SK-N-MC (cell line): ENCODE measurements around the gene APOA1.

Experiments used
- DNase-seq: peaks from one replicate; pipeline ENCODE4 v3.0.0-alpha.2; 2011; ENCODE audit warnings: low read depth, low spot score
- H3K27ac ChIP-seq: fragments of 200-600 bp; sonication (generic); 2 replicates; pipeline ENCODE4 v1.5.1; 2016; ENCODE audit warnings: mixed run types
- H3K36me3 ChIP-seq: fragments of 200-600 bp; sonication (generic); 2 replicates; pipeline ENCODE4 v1.6.1; 2017; ENCODE audit warnings: antibody characterized with exemption, low read length, mixed read lengths; ENCODE audit not compliant: insufficient read depth
- H3K4me3 ChIP-seq: fragments of 200-600 bp; sonication (generic); 2 replicates; pipeline ENCODE4 v1.5.1; 2016
- H3K9ac ChIP-seq: fragments of 200-600 bp; sonication (generic); 2 replicates; pipeline ENCODE4 v1.8.0; 2017; ENCODE audit warnings: mixed run types, mixed read lengths; ENCODE audit not compliant: insufficient read length
- H3K9me3 ChIP-seq: fragments of 200-600 bp; sonication (generic); 2 replicates; pipeline ENCODE4 v1.6.1; 2017; ENCODE audit warnings: low read depth, mild to moderate bottlenecking, antibody characterized with exemption, low read length, moderate library complexity, mixed read lengths
- EZH2 ChIP-seq: fragments of 200-600 bp; sonication (generic); IDR thresholded peaks from one replicate; pipeline ENCODE4 v1.6.1; 2017; ENCODE audit warnings: antibody characterized with exemption
- FOXP2 ChIP-seq: optimal IDR thresholded peaks from 2 replicates; pipeline ENCODE3; 2011; ENCODE audit warnings: mild to moderate bottlenecking, moderate library complexity; ENCODE audit not compliant: insufficient read depth; ENCODE audit errors: extremely low read length, control extremely low read depth
- POLR2AphosphoS5 ChIP-seq: IDR thresholded peaks from 2 replicates; pipeline ENCODE4 v1.6.1; 2012; ENCODE audit warnings: mild to moderate bottlenecking, low read depth, low read length, borderline replicate concordance

The APOA1 gene

DNA sequence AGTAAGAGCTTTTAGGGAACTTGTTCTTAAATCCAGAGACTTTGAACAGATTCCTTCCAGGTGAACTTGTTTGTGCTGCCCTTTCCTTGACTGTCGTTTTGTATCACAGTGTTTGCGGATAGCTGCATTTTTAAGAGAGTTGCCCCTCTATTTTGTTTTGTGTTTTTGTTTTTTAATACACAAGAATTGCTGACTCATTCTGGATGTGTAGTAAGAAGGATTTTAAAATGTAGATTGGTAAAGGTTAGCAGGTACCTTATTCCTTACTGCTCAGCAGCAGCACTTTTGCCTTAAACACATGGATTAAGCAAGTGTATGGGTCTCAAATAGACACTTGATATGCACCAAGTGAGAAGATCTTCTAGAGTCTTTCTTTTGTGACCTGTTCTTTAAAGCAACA is 36.8 kb downstream of the APOA1 start:
- Histone ChIP-seq H3K27ac (no peak overlapping the region), H3K9ac (no peak overlapping the region), H3K36me3 (no peaks in the 10 kb centered on the region), H3K9me3 (no peaks in the 10 kb centered on the region), H3K4me3 (no peak overlapping the region)
- DNase-seq: no peak
- TF ChIP-seq FOXP2: no peak
- TF ChIP-seq EZH2: no peak
- no peak for TF ChIP-seq POLR2AphosphoS5

GRCh38 chr11:116798368-116798767 is 39.1 kb downstream of the APOA1 start:
- H3K9ac ChIP-seq: no peak overlapping the region
- no peak overlapping the region for H3K27ac ChIP-seq
- H3K36me3 ChIP-seq: no peaks in the 10 kb centered on the region
- H3K4me3 ChIP-seq: no peak overlapping the region
- TF ChIP-seq POLR2AphosphoS5 (no peak), FOXP2 (no peak), EZH2 (no peak)
- H3K9me3 ChIP-seq: no peaks in the 10 kb centered on the region
- no peak for DNase-seq

- TF ChIP-seq EZH2: no peak
- TF ChIP-seq POLR2AphosphoS5: no peak
- TF ChIP-seq FOXP2: no peak
- no peak overlapping the region for H3K27ac ChIP-seq
- no peak overlapping the region for H3K4me3 ChIP-seq
- no peak overlapping the region for H3K9ac ChIP-seq
- DNase-seq: no peak
- no peaks in the 10 kb centered on the region for H3K36me3 ChIP-seq
- no peaks in the 10 kb centered on the region for H3K9me3 ChIP-seq
Measured at GRCh38 chr11:116797816-116798215, 39.6 kb downstream of the APOA1 start.

DNA sequence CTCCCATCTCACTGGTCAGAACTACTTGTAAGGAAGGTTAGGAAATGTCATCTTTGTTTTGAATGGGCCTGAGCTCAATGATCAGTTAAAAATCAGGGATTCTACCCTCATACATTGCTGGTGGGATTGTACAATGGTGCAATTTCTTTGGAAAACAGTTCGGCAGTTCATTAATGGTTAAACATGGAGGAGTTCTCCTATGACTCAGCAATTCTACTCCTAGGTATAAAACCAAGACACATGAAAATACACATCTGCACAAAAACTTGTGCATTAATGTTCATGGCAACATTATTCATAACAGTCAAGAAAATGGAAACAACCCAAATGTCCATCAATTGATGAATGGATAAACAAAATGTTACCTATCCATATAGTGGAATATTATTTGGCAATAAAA is 40.9 kb downstream of the APOA1 start:
- H3K9me3 ChIP-seq: no peaks in the 10 kb centered on the region
- no peaks in the 10 kb centered on the region for H3K36me3 ChIP-seq
- DNase-seq: no peak
- TF ChIP-seq FOXP2: no peak
- TF ChIP-seq POLR2AphosphoS5: no peak
- TF ChIP-seq EZH2: no peak
- no peak overlapping the region for H3K4me3 ChIP-seq
- H3K27ac ChIP-seq: no peak overlapping the region
- no peak overlapping the region for H3K9ac ChIP-seq

- Histone ChIP-seq H3K4me3 (no peak overlapping the region), H3K9me3 (no peaks in the 10 kb centered on the region), H3K9ac (no peak overlapping the region), H3K36me3 (no peaks in the 10 kb centered on the region), H3K27ac (no peak overlapping the region)
- no peak for DNase-seq
- no peak for TF ChIP-seq EZH2
Measured at GRCh38 chr11:116794851-116795250, 42.6 kb downstream of the APOA1 start.

- Histone ChIP-seq H3K27ac (no peak overlapping the region), H3K4me3 (no peak overlapping the region), H3K9ac (no peak overlapping the region), H3K36me3 (no peaks in the 10 kb centered on the region), H3K9me3 (no peaks in the 10 kb centered on the region)
- TF ChIP-seq EZH2 (no peak), POLR2AphosphoS5 (no peak), FOXP2 (no peak)
- no peak for DNase-seq
Measured at GRCh38 chr11:116793772-116794097, 43.7 kb downstream of the APOA1 start.

DNA sequence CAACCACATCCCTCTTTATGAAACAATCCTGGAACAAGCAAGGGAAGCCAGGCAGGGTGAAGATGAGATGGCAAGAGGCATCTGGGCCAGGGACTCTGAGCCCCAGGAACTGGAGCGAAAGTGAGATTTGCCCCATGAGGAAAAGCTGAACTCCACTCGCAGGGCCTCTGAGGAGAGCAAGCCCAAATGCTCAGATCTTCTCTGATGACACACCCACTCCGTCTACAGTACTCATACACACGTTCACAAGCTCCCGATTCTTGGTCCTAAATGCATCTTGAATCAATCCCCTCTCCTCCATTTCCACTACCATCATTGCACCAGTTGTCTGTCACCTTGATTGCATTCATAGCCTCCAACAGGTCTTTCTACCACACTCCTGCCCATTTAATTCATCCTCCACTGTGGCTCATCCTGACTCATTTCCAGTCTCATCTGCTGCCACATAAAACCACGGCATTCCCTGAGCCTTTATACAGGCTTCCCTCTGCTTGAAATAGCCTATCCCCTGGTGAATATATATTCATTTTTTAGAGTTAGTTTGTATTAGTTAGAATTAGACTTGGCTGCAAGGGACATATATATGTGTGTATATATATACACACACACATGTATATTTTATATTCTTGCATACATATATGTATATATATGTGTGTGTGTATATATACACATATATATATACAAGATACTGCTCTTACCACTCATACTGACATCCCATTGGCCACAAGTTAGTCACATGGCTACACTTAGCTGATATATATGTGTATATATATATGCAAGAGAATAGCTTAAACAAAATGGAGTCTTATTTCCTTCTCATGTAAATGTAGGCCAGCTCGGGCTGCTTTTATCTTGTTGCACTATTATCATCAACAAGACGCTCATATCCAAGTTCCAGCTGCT is 44.3 kb downstream of the APOA1 start:
- Histone ChIP-seq H3K4me3 (no peak overlapping the region), H3K27ac (no peak overlapping the region), H3K36me3 (no peaks in the 10 kb centered on the region), H3K9ac (no peak overlapping the region), H3K9me3 (no peaks in the 10 kb centered on the region)
- DNase-seq: no peak
- TF ChIP-seq POLR2AphosphoS5: no peak
- no peak for TF ChIP-seq FOXP2
- TF ChIP-seq EZH2: no peak

DNA sequence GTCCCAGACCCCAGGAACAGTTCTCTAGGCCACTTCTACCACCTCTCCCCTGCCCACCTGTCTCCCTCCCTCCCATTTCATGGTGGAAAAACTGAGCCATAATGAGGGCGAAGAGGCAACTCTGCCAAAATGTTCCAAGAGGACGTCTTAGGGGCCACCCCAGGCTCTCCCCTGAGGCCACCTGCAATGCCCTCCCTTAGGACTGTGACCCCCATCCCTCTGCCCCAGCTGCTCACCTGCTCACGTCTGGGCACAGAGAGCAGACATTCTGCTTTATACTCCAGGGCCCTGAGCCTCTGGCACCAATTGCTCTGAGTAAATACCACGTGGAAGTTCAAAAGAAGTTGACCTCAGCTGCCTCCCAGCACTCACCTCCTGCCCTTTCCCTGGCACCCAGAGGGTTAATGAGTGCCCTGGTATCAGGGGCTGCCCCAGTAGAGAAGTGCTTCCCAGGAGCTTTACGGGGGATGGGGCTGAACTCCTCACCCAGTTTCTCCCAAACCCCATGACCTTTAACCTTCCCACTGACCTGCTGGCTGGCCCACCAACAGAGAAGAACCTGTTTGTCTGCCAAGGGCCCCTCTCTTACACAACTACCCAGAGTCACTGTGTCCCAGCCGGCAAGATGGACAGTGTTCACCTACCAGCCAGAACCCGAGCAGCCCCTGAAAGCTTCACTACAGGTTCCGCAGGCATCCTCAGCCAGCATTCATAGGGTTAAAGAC is 45.1 kb downstream of the APOA1 start:
- H3K36me3 ChIP-seq: no peaks in the 10 kb centered on the region
- H3K27ac ChIP-seq: no peak overlapping the region
- no peak overlapping the region for H3K4me3 ChIP-seq
- TF ChIP-seq POLR2AphosphoS5 (no peak), EZH2 (no peak), FOXP2 (no peak)
- H3K9ac ChIP-seq: no peak overlapping the region
- no peaks in the 10 kb centered on the region for H3K9me3 ChIP-seq
- DNase-seq: no peak

GRCh38 chr11:116791813-116792143 is 45.6 kb downstream of the APOA1 start, which contains the start of gene APOA5:
Gene APOA5 (minus strand): TSS chr11:116791879. CDS start chr11:116791860, 19 bp downstream.
- Histone ChIP-seq H3K9me3 (no peaks in the 10 kb centered on the region), H3K36me3 (peaks cover 2% of the 10 kb centered on the region), H3K27ac (no peak within 1 kb of the TSS), H3K9ac (no peak within 1 kb of the TSS), H3K4me3 (peak within 1 kb of the TSS; percentile 24)
- DNase-seq: no peak
- TF ChIP-seq FOXP2 (no peak), POLR2AphosphoS5 (no peak), EZH2 (no peak)
